ENCODE measurements around the gene RPS16.

Gene RPS16

DNA sequence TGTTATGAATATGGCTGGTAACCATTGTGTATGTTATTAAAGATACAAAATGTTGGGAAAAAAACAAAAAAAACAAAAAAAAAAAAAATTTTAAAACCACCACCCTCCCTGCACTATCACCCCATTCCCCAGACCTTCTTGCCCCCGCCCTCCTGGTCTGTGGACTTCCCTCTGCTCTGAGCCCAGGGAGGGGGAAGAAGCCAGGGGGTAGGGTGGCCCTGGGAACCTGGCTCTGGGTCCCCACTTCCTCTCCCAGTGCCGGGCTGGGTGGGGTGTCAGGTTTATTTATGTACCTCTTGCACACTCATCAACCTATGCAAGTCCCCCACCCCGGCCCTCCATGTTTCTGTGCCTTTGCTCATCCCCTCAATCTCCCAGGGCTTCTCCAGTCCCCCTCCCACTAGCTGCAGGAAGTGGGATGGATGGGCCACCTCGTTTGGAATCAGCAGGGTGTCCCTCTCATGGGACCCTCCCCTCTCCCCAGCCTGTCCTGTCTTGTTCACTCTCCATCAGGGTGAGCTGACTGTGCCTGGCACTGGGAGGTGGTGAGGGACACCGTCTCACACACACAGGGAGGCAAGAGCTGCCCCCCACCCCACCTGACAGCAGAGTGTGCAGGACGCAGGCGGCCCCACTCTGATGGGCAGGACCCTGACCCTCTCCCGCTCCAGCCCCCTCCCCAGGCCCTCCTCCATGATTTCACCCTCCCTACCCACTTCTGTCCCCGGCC is 50.7 kb downstream of the RPS16 start:
- no peak for DNase-seq
